ENCODE data around the gene LDLRAD4. TPM values are rescaled to one million over a fixed set of nuclear protein-coding genes. Genes with fewer than 3 reads are reported as not detected.
"Not testable (repeated sequence)": the region's sequence is repeated elsewhere in the genome, so short reads cannot be mapped to it uniquely, and the experiment has no call there.

The LDLRAD4 gene
- polyA plus RNA-seq, 1 donor: 9.3 TPM

- no peak for DNase-seq (ENCODE audit: low read depth)
Measured at GRCh38 chr18:13460946-13461345, 242.4 kb downstream of the LDLRAD4 start.

- no peak for DNase-seq (ENCODE audit: low read depth)
Measured at GRCh38 chr18:13461469-13461868, 242.9 kb downstream of the LDLRAD4 start.

- no peak for DNase-seq (ENCODE audit: low read depth)
Measured at GRCh38 chr18:13461936-13462335, 243.4 kb downstream of the LDLRAD4 start.

- DNase-seq (ENCODE audit: low read depth): no peak
Measured at GRCh38 chr18:13462686-13463085, 244.1 kb downstream of the LDLRAD4 start.

- no peak for DNase-seq (ENCODE audit: low read depth)
Measured at GRCh38 chr18:13463526-13464210, 245.1 kb downstream of the LDLRAD4 start.

- DNase-seq (ENCODE audit: low read depth): no peak
Measured at GRCh38 chr18:13464432-13465123, 246.0 kb downstream of the LDLRAD4 start.

GRCh38 chr18:13465124-13465446, 246.5 kb downstream of the LDLRAD4 start:
- DNase-seq (ENCODE audit: low read depth): no peak

- no peak for DNase-seq (ENCODE audit: low read depth)
Measured at GRCh38 chr18:13465476-13465875, 246.9 kb downstream of the LDLRAD4 start.

- DNase-seq (ENCODE audit: low read depth): no peak
Measured at GRCh38 chr18:13470516-13471197, 252.1 kb downstream of the LDLRAD4 start.

- no peak for DNase-seq (ENCODE audit: low read depth)
Measured at GRCh38 chr18:13471198-13471845, 252.8 kb downstream of the LDLRAD4 start.

- no peak for DNase-seq (ENCODE audit: low read depth)
Measured at GRCh38 chr18:13471971-13472628, 253.5 kb downstream of the LDLRAD4 start.

- DNase-seq (ENCODE audit: low read depth): no peak
Measured at GRCh38 chr18:13473751-13474150, 255.2 kb downstream of the LDLRAD4 start.

- no peak for DNase-seq (ENCODE audit: low read depth)
Measured at GRCh38 chr18:13474336-13474735, 255.8 kb downstream of the LDLRAD4 start.

GRCh38 chr18:13474907-13475545, 256.5 kb downstream of the LDLRAD4 start:
- no peak for DNase-seq (ENCODE audit: low read depth)

GRCh38 chr18:13476312-13476711, 257.8 kb downstream of the LDLRAD4 start:
- DNase-seq (ENCODE audit: low read depth): not testable (repeated sequence)

GRCh38 chr18:13477147-13477683, 258.7 kb downstream of the LDLRAD4 start:
- DNase-seq (ENCODE audit: low read depth): no peak

GRCh38 chr18:13480571-13481255, 262.2 kb downstream of the LDLRAD4 start:
- no peak for DNase-seq (ENCODE audit: low read depth)

GRCh38 chr18:13481331-13481730, 262.8 kb downstream of the LDLRAD4 start:
- DNase-seq (ENCODE audit: low read depth): no peak

- no peak for DNase-seq (ENCODE audit: low read depth)
Measured at GRCh38 chr18:13481820-13482617, 263.5 kb downstream of the LDLRAD4 start.

GRCh38 chr18:13482618-13482945, 264.0 kb downstream of the LDLRAD4 start:
- DNase-seq (ENCODE audit: low read depth): no peak

All from forelimb muscle (tissue), 1 donor.